Heart right ventricle (tissue), 16 donors: Measurements from ENCODE around the gene TMA16. TPM values are rescaled to one million over a fixed set of nuclear protein-coding genes. Genes with fewer than 3 reads are reported as not detected.
"Not testable (repeated sequence)": the region's sequence is repeated elsewhere in the genome, so short reads cannot be mapped to it uniquely, and the experiment has no call there.

Source experiments
- ATAC-seq, 8 donors: fragments of 200-7000 bp; cut with Tn5 transposase; one replicate each; pipeline ENCODE4 v1.9.1; 2020; ENCODE audit warnings: mild to moderate bottlenecking in 8 of 8, moderate library complexity in 8 of 8, moderate number of reproducible peaks in 1 of 8
- DNase-seq, 2 donors: peaks; one replicate each; pipeline ENCODE4 v3.0.0-alpha.2; 2020
- H3K27ac ChIP-seq, 10 donors: fragments of 200-600 bp; sonication (generic) in 2 of 10; one replicate each; pipeline versions ENCODE4 v1.5.0 to v1.8.0; 2020 to 2022; ENCODE audit warnings: mild to moderate bottlenecking in 3 of 10
- H3K27me3 ChIP-seq, 7 donors: fragments of 200-600 bp; one replicate each; pipeline ENCODE4 v1.8.0; 2021 to 2022; ENCODE audit warnings: mild to moderate bottlenecking in 2 of 7
- H3K36me3 ChIP-seq, 9 donors: fragments of 200-600 bp; sonication (generic) in 1 of 9; one replicate each; pipeline versions ENCODE4 v1.5.0 to v1.8.0; 2020 to 2022; ENCODE audit warnings: mild to moderate bottlenecking in 2 of 9
- H3K4me1 ChIP-seq, 9 donors: fragments of 200-600 bp; sonication (generic) in 1 of 9; one replicate each; pipeline versions ENCODE4 v1.5.0 to v1.8.0; 2020 to 2022; ENCODE audit warnings: mild to moderate bottlenecking in 4 of 9
- H3K4me3 ChIP-seq, 10 donors: fragments of 200-600 bp; sonication (generic) in 2 of 10; one replicate each; pipeline versions ENCODE4 v1.5.0 to v1.8.0; 2020 to 2022; ENCODE audit warnings: mild to moderate bottlenecking in 7 of 10, moderate library complexity in 2 of 10
- H3K9me3 ChIP-seq, 11 donors: fragments of 200-600 bp in 10 of 11; sonication (generic) in 2 of 11; one replicate each; pipeline versions ENCODE4 v1.5.0 to v1.8.0; 2013 to 2022; ENCODE audit warnings: mild to moderate bottlenecking in 2 of 11, control low read depth in 1 of 11, moderate library complexity in 1 of 11
- CTCF ChIP-seq, 9 donors: fragments of 200-600 bp; sonication (generic) in 2 of 9; IDR thresholded peaks; one replicate each; pipeline versions ENCODE4 v1.5.0 to v1.8.0; 2021 to 2022; ENCODE audit warnings: antibody characterized with exemption in 9 of 9, mild to moderate bottlenecking in 5 of 9, moderate library complexity in 1 of 9
- WGBS, 2 donors: extraction: QIAGEN DNeasy Blood & Tissue Kit; methylation state at CpG; one replicate each; pipeline ENCODE4 v1.1.7; 2013; ENCODE audit warnings: inconsistent platforms in 1 of 2; 5-methylcytosine and 5-hydroxymethylcytosine counted together
- intact Hi-C, 10 donors: fragments of 100-400 bp; cut with DNase I; formaldehyde crosslinking; loops; one replicate each; pipeline versions ENCODE4 v1.11.1 to v1.14.2; 2022
- long read RNA-seq, 3 donors: library from polyadenylated mRNA; unstranded; transcript quantifications; one replicate each; pipeline ENCODE4 v2.0.0, GENCODE V29; 2020 to 2021
- polyA plus RNA-seq, 2 donors: library from polyadenylated mRNA; stranded (reverse); fragments of 200-250 nt; gene quantifications; one replicate each; pipeline ENCODE4 v1.2.3, GENCODE V29; 2013
- total RNA-seq, 10 donors: library from RNA; stranded (reverse); fragmentation: NEBNext Ultra II Directional in 3 of 10; extraction: Animal tissue kit (Norgen Biotek cat#: 25700) in 3 of 10; gene quantifications; one replicate each; pipeline versions ENCODE4 v1.2.1 to v1.2.4, GENCODE V29; 2021 to 2023
- donor health status: Arrhythmogenic right ventricular cardiomyopathy.
- donor health status: ischemic (EF 13 %, LVEDD 7.1; RV severe dilation, severe dysfunction).
- donor health status: healthy with polysubstance abuse.
- donor health status: DM: no; HTN: yes; CAD: no.
- donor health status: DM: no; HTN: no; CAD: no.
- donor health status: ischemic (EF 25% LVEDD 6.9; RV normal size, moderate dysfunction).
- donor health status: ischemic (EF 25% LVEDD 5.7; RV mildly dilated, moderate dysfunction).
- donor health status: healthy.
- donor health status: DM: yes; HTN: yes; CAD: no.
- donor health status: Ischemic cardiomyopathy.
- donor health status: ischemic (EF 35%, LVEDD 5.7; RV mildly dilated, moderate dysfunction).
- donor health status: nonischemic (EF 11% LVEDD 7.7; RV severe dilation, severe dysfunction).
- donor health status: DM: yes; HTN: yes; CAD: no.
- donor health status: PGD.
- donor health status: ischemic (EF 29% LVEDD 5.4; RV normal size, mild dysfunction).
- donor health status: nonischemic (EF 23%, LVEDD 6.1; RV moderate dilation, normal function).

The TMA16 gene
- total RNA-seq (10 to 100 TPM in 2 of 10 donors, 1 to 10 TPM in 8; 7.8 to 15.3 (median 9.7) TPM), polyA plus RNA-seq (10 to 100 TPM in 1 of 2 donors, 1 to 10 TPM in 1; 6.5 to 11.8 TPM)
- long read RNA-seq, donor 1, transcript TMA16-201 (7 exons, 1,978 nt), result major isoform, 5 of 9 reads
- long read RNA-seq, donor 1, partial matches to known transcripts, result 3 of 9 reads
- long read RNA-seq, donor 1, other reads (novel, unspliced or antisense), result 1 of 9 reads
- long read RNA-seq, donor 2, transcript TMA16-201 (7 exons, 1,978 nt), result major isoform, 9 of 11 reads
- long read RNA-seq, donor 2, partial matches to known transcripts, result 1 of 11 reads
- long read RNA-seq, donor 2, other reads (novel, unspliced or antisense), result 1 of 11 reads
- long read RNA-seq, donor 3, transcript TMA16-201 (7 exons, 1,978 nt), result major isoform, 13 of 15 reads
- long read RNA-seq, donor 3, partial matches to known transcripts, result 0 of 15 reads
- long read RNA-seq, donor 3, other reads (novel, unspliced or antisense), result 2 of 15 reads

- 0% methylated on average over 64 of the region's 64 CpGs for WGBS, 2 donors
- DNase-seq (peak; percentile 79 to 84), ATAC-seq (peak; percentile 92 to 99 (median 98))
- Histone ChIP-seq H3K4me3 (peak within 1 kb of the TSS; percentile 64 to 96 (median 86)), H3K9me3 (no peaks in the 10 kb centered on the region), H3K4me1 (peaks cover 0 to 32% (median 12%) of the 10 kb centered on the region in 9 donors), H3K36me3 (peaks cover 0 to 4% (median 0%) of the 10 kb centered on the region in 9 donors), H3K27ac (peak within 1 kb of the TSS; percentile 1 to 91 (median 84)), H3K27me3 (no peaks in the 10 kb centered on the region)
- no peak for TF ChIP-seq CTCF (IDR thresholded peaks at IDR 0.05)
- intact Hi-C loops, result loop anchor here in 1 of 10 donors (5.0 kb wide), 1 partner anchor 327 kb away; the partner anchor contains the start of gene NAF1
Observed at GRCh38 chr4:163494360-163495241, at the start of gene TMA16. TMA16 (plus strand) TSS chr4:163494690; CDS start chr4:163494802, 112 bp downstream.

- DNase-seq, result peak in 1 of 2 donors; percentile 6
- H3K9me3 ChIP-seq, H3K36me3 ChIP-seq: not testable (repeated sequence)
Observed at GRCh38 chr4:163447023-163447422, 47.5 kb upstream of the TMA16 start.

GRCh38 chr4:163447481-163447880, 47.0 kb upstream of the TMA16 start:
- no peaks in the 10 kb centered on the region for H3K27me3 ChIP-seq
- no peaks in the 10 kb centered on the region for H3K9me3 ChIP-seq
- 31 to 55% methylated on average over 1 of the region's 1 CpG for WGBS, 2 donors
- H3K36me3 ChIP-seq, result no peaks in the 10 kb centered on the region
- H3K27ac ChIP-seq, result no peak overlapping the region
- intact Hi-C loops, result no loop called here
- no peak overlapping the region for H3K4me3 ChIP-seq
- H3K4me1 ChIP-seq, result no peaks in the 10 kb centered on the region
- no peak for TF ChIP-seq CTCF (IDR thresholded peaks at IDR 0.05)
- ATAC-seq, result no peak
- no peak for DNase-seq

More at GRCh38 chr4:163447023-163447422, 47.5 kb upstream of the TMA16 start:
- H3K4me1 ChIP-seq, H3K27ac ChIP-seq, H3K27me3 ChIP-seq, H3K4me3 ChIP-seq, intact Hi-C loops: not testable (repeated sequence)
- WGBS, 2 donors, result 68 to 80% methylated on average over 12 of the region's 12 CpGs
- ATAC-seq, result peak in 1 of 8 donors; percentile 11

DNA sequence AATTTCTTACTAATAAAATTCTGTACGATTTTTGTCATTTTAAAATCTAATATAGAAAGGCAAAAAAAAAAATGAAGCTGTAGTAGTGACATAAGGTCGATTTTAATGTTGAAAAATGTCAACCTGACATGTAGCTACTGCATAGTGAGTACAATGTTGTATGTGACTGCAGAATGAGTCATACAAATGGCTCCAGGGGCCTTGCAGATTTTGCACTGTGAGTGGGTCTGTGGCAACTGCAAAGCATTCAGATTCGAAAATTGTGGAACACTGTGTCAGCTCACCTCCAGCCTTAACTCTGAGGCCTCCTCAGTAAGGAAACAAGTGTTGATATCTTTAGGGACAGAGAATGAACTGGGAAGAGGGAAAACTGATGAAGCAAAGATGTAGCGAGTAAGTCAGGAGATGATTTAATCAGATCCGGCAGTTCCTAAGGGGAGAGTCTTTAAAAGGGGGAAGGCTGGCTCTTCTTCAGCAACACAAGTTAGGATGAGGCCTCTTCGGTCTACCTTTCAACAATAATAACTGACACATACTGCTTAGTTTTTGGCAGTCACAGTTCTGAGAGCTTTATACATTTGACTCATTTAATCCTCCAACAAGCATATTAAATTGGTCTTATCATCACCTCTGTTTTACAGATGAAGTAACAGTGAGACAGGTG, 45.8 kb upstream of the TMA16 start:
- no peak overlapping the region for H3K4me3 ChIP-seq
- intact Hi-C loops, result no loop called here
- ATAC-seq, result no peak
- TF ChIP-seq CTCF (IDR thresholded peaks at IDR 0.05), result no peak
- H3K36me3 ChIP-seq, result no peaks in the 10 kb centered on the region
- no peak for DNase-seq
- no peaks in the 10 kb centered on the region for H3K27me3 ChIP-seq
- no peaks in the 10 kb centered on the region for H3K9me3 ChIP-seq
- H3K4me1 ChIP-seq, result no peaks in the 10 kb centered on the region
- H3K27ac ChIP-seq, result no peak overlapping the region
- 60 to 62% methylated on average over 6 of the region's 6 CpGs for WGBS, 2 donors
